ENCODE measurements around the gene RGS1.

The RGS1 gene

DNA sequence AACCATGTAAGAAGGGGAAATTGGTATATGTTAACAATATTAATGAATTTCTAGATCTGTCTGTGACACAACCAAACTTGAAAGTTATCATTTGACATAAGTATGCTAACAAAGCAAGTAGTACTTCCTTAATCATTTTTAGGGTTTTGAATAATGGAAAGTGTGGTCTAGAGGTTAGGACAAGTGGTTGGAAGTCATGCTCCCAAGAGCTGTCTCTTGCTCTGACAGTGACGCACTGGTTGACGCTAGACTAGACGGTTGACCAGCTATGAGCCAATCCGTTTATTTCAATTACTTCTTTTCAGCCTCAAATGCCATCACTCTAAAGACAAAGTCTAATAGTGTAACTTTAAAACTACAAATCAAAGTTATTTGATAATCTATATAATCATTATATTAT lies 20.7 kb upstream of the RGS1 start:
- DNase-seq: no peak

DNA sequence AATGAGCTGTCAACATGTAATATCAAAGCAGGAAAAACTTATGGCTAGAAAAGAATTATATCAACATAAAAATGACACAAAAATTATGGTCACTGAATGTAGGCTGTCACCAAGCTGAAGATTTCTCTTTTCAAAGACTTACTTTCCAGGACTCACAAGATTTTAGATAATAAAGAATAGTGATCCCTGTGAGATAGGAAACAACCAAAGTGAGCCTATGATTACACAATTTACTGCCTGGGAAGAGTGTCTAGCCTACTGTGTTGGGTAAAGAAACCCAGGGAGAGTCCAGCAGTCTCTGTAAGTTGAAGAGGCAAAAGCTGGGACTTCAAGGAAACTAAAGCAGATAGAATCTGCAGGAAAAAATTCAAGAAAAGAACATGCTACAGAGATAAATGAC lies 20.2 kb upstream of the RGS1 start:
- no peak for DNase-seq

DNA sequence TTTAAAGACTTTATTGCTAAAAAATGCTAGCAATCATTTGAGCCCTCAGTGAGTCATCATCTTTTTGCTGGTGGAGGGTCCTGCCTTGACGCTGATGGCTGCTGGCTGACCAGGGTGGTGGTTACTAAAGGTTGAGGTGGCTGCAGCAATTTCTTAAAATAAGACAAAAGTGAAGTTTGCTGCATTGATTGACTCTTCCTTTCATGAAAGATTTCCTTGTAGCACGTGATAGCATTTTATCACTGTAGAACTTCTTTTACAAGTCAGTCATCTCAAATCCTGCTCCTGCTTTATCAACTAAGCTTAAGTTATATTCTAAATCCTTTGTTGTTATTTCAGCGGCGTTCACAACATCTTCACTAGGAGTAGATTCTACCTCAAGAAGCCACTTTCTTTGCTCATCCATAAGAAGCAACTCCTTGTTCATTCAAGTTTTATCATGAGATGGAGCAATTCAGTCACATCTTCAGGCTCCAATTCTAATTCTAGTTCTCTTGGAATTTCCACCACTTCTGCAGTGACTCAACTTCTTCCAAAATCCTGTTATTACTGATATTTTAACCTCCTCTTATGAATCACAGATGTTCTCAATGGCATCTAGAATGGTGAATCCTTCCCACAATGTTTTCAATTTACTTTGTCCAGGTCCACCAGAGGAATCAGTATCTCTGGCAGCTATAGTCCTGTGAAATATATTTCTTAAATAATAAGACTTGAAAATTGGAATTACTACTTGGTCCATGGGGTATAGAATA lies 17.6 kb upstream of the RGS1 start:
- DNase-seq: no peak

DNA sequence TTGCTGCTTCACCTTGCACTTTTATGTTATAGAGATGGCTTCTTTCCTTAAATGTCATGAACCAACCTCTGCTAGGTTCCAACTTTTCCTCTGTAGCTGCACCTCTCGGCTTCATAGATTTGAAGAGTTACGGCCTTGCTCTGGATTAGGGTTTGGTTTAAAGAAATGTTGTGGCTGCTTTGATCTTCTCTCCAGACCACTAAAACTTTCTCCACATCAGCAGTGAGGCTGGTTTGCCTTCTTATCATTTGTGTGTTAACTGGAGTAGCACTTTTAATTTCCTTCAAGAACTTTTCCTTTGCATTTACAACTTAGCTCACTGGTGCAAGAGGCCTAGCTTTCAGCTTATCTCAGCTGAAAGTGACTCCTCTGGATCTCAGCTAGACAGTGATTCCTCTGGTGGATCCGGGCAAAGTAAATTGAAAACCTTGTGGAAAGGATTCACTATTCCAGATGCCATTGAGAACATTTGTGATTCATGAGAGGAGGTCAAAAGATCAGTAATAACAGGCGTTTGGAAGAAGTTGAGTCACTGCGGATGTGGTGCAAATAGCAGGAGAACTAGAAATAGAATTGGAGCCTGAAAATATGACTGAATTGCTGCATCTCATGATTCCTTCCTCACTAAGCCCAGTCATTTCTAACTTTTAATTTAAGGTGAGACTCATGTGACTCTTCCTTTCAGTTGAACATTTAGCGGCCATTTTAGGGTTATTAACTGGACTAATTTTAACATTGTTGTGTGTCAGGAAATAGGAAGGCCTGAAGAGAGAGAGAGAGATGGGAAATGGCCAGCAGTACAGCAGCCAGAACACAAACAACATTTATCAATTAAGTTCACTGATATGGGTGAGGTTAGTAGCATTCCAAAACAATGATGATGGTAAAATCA lies 16.2 kb upstream of the RGS1 start:
- no peak for DNase-seq

DNA sequence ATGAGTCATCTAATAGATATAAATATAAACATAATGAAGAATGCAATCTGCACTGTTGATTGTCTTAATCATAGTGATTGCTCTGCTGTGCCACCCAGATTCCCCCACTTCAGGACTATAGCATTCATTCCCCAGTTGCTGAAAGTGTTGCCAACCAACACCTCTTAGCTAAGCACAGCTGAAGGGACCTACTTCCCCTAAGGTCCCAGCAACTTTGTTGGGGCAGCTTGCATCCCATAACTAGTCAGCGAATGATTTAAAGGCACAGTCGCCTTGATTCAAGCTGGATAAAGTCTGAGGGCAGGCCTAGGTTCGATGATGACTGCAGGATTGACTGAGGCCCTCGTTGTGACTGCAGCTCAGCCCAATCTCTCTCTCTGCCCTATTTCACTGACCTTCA lies 14.3 kb upstream of the RGS1 start:
- DNase-seq: no peak

DNA sequence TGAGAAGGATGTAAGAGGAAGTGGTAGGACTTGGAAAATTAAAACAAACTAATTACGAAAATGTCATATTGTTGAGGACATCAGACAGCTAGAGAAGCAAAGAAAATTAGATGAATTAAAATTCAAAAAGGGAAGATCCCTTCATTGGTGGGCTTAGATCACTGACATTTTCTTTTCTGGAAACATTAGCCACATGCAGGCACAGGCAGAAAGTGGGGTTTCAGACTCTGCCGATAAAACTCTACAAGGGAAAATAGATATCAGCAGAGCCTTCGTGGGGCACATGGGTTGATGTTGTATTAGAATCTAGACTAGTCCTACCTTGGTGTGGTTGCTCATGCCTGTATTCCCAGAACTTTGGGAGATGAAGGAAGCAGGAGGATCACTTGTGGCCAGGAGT lies 12.4 kb upstream of the RGS1 start:
- no peak for DNase-seq

DNA sequence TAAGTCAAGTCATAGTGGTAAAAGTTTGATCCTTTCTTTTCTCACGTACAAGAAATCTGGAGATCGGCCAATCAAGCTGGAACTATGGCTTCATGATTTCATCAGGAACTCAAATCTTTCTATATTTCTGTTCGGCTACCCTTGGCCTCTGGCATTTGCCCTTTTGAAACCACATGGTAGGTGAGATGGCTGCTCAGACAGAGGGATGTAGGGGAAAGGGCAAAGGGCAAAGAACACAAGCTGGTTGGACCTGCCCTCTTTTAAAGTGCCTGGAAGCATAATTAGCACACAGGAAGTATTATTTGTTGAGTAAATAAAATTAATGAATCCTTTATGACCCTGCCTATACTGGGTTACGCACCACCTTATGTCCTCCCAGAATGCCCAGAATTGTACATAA lies 11.5 kb upstream of the RGS1 start:
- DNase-seq: no peak

DNA sequence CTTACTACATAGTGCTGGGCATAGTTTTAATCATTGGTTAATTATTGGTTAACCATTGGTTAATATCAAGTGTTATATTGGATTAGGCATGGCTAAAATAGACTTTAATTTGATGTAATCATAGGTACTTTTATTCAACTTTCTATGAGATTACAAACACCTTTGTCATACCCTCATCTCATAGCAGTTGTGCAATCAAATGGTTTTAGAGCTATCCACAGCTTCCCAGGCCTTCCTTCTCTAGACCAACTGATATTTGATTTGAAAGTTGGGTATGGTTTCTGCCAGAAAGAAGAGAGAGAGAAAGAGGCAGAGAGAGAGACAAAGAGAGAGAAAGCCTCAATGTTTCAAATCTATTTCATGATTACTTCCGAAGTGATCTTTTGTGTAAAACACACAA lies 9.6 kb upstream of the RGS1 start:
- DNase-seq: no peak

DNA sequence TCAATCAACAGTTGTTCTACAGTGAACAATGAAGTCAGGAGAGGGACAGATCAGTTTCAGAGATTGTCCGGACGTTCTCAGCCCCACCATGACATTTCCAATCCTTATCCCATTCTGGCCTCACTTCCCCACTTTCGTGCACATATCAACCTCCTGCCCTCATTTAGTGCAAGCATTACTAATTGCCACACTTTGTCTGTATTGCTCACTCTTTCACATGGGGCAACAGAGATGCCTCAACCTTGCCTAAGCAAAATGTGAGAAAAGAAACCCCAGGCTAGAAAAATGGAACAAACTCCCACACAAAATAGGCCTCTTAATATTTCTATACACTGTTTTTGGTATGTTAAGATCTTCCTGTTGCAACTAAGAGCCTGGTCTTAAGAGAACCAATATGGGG lies 8.9 kb upstream of the RGS1 start:
- DNase-seq: no peak

DNA sequence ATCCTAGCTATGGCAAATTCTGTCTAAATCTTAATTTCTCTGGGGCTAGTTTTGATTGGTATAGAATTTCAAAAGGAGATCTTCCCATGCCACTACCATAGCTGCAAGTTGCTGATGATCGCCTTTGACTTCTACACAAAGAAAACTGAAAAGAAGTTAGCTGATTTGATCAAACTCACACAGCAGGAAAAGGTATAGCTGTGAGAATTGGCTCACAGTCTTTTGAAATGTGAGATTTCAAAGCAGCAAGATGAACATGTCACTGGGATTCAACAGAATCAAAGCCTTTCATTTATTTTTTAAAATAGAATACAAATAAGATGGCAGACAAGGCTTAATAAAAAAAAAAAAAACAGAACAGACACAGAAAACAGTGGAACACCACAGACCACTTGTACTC lies 7.5 kb upstream of the RGS1 start:
- no peak for DNase-seq

DNA sequence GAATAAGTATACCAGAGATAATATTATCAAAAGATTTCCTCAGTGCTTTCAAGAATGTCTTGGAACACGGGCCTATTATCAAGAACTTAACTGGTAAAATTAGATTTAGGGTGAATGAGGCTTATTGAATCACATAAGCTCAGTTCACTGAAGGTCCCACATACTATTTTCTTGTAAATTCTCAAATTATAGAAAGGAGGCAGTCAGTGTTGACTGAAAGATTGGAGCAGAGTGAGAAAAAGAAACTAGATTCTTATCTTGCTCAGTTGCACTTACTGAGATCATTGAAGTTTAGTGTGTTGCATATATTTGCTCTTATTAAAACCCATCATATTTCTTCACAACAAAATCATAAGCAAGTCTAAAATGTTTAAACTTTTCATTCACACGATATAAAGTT lies 3.9 kb upstream of the RGS1 start:
- DNase-seq: no peak

DNA sequence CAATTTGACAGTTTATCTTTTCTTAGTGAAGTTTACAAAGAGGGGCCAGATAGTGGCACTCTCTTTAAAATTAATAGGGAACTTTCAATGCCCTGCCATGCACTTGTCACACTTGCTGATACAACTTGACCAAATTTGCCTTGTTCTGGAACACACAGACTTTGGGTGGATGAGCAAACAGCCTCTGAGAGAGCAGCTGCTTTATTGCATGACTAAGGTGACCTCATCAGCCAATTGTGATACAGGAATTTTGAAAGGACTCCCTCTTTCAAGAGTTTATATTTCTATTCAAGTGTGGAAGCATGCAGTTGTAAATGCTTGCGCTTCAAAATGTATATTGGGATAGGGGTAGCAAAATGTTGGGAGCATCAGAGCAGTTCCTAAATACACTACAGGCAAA lies 2.1 kb upstream of the RGS1 start:
- no peak for DNase-seq

DNA sequence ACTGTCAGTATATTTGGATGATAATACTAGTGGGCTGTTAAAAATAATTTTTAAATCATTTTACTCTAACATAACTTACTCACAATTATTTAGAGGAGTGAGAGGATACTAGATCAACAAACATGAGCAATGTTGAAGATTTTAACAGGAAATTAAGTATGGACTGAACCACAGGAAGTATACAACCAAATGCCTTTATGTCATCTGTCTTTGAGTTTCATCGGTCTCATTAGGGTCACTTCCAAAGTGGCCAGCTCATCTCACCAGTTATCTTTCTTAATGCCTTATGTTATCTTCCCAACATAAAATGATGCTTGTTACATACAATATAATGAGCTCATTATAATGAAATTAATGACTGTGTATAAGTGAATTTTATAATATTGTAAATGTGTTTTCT lies 1.5 kb upstream of the RGS1 start:
- no peak for DNase-seq

DNA sequence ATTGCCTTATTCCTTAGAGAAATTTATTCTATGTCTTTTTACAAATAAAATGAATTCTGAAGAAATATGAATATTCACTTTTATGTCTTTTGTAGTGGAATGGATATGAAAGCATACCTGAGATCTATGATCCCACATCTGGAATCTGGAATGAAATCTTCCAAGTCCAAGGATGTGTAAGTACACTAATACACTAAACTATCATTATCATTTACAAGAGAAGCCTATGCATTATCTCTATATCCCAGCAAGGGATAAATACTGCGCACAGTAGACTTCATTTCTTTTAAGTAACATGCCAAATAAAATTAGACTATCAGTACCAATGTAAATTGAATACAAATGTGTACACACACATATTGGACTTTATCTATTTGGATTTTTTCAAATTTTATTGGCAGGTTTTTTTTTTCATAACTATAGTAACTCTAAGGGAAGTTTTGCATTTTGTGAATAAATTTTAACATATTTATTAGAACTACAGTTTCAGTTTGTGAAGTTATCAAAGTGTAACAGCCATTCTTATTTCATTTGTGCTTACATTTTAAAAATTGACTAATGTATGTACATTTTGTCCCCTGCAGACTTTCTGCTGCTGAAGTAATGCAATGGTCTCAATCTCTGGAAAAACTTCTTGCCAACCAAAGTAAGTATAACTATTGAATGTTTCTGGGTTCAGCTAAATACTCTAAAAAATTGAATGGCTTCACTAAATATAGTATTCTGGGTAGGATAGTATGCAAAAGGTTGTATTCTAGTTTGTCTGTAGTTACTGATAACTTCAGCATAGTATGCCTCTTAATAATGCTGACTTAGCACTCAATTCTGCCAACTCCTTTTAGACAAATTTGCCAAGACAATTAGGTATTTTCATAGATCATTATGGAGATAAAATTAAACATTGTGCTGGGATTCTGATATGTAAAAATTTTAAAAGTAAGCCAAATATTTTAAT lies 894 bp downstream of the RGS1 start:
- no peak for DNase-seq

DNA sequence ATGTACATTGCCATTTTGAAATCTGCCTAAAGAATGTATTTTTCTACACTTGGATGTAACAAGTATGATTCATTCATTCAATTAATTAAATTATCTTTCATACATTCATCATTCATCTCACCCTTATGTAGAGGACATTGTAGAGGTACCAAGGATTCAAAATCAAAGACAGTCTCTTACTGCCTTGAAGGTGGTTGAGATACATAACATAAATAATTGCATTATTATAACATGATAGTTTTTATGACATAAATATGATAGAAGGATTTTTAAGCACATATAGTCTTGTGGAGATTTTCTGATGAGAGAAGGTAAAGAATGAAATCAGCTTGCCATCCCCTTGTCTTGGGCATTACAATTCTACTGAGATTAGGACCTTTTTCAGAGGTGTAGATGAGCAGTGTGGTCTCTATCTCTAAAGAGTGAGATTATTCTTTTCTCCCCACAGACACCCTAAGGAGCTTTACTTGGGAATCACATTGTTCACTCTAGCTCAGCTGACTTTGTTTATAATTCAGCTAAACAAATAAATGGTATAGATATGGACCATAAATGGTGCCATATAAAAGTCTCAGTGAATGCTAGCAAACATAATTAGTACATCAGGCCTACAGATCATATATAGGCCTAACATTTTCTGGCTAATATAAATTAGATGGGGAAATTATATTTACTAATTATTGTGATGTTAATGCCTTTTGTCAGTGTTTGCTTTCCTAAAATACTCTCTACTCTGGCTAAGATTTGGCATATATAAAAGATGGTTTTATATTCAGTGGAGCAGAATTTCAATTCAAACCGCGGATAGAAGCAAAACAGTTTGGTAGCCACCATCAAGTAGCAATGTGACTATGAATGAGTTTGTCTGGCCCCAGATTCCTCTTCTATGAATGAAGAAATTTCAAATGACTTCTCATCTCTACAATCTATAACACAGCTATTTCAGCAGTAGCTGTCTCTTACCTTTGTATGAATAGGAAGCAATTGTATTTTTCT lies 1.9 kb downstream of the RGS1 start:
- DNase-seq: no peak

DNA sequence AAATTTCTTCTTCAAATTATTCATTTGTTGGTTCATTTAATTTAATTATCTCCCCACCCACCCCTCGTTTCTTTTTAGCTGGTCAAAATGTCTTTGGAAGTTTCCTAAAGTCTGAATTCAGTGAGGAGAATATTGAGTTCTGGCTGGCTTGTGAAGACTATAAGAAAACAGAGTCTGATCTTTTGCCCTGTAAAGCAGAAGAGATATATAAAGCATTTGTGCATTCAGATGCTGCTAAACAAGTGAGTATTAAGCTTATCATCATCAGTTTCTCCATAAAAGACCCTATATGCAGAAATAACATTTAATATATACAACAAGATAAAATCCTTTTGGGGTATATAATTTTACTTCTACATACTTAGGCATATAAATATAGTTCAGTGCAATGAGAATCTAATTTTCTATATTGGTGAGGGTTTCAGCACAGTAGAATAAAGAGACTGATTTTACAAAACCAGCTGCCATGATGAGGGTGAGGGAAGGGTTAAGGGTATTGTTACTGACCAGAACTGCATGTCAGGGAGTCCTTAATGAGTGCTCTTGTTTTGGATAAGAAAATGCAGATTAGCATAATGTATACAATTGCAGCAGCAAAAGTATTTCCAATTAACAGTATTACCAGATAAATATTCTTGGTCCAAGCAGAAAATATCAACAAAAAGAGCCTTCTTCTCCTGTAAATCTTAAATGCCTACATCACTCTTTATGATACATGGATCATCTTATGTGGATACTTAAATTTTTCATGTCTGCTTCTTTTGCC lies 2.8 kb downstream of the RGS1 start:
- DNase-seq: no peak

DNA sequence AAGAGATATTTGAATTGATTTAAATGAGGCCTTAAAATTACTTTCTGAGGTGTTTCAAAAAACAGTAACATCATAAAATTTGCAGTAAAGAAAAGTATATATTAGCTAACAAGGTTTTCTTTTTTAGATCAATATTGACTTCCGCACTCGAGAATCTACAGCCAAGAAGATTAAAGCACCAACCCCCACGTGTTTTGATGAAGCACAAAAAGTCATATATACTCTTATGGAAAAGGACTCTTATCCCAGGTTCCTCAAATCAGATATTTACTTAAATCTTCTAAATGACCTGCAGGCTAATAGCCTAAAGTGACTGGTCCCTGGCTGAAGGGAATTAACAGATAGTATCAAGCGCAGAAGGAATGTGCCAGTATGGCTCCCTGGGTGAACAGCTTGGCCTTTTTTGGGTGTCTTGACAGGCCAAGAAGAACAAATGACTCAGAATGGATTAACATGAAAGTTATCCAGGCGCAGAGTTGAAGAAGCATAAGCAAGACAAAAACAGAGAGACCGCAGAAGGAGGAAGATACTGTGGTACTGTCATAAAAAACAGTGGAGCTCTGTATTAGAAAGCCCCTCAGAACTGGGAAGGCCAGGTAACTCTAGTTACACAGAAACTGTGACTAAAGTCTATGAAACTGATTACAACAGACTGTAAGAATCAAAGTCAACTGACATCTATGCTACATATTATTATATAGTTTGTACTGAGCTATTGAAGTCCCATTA lies 3.6 kb downstream of the RGS1 start:
- no peak for DNase-seq

DNA sequence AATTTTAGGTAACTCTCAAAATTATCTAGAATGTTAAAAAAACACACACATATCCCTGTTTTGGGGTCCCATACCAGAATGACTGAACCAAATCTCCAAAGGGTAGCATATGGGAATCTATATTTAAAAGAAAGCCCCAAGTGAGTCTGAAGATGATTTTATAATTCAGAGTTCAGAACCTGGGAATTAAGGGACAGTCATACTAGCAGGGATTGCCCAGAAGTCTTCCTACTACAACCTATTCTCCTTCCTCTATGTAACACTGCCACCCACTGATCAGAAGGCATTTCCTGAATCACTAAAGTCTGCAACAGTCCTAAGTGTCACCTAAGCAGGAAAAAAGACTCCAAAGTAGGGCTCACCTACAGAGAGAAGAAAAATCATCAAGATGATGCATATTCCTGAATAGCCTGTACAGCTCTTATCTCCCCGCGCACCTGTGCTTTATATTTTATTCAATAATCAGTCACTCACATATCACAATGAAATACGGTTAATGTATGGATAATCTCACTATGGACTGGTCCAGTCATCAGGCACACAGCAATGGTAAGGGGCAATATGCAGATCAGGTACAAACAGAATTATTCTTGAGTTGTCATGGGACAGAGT lies 4.9 kb downstream of the RGS1 start:
- peak; percentile 20 for DNase-seq

DNA sequence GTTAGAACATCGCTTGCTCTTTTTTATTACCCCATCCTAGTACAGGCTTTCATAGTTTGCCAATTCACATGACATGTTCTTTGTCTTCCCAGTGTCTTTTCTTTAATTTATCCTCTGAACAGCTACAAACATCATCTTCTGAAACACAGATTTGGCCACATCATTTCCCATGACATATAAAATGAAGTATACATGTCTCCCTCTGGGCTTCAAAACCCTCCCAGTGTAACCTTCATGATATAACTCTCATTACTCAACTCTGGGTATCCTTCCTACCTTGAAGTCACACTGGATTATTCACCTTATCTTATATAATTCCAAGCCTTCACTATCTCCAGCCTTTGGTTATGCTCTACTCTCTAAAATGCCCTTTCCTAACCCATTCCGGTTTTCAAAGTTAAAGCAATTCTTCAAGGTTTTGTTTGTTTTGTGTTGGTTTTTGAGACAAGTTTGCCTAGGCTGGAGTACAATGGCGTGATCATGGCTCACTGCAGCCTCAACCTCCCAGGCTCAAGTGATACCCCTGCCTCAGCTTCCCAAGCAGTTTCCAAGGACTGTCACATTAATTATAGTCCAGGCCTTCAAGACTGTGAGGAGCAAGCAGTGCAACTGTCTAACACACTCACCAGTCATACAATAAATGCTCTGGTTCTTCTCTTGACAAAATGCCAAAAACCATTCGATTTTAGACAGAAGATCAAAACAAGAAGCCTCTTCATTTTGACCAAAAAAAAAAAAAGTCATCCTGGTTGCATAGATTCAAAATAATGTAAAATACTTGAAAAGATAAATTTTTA lies 5.8 kb downstream of the RGS1 start:
- no peak for DNase-seq

All from hematopoietic multipotent progenitor cell treated with erythropoietin and hydrocortisone succinate and interleukin-3 and kit ligand, for 8 days (in vitro differentiated cells).